ENCODE measurements around the gene EGFR.

- TF ChIP-seq CTCF (conservative IDR thresholded peaks at IDR 0.05; ENCODE audit: low read length) (no peak), EZH2phosphoT487 (IDR thresholded peaks at IDR 0.05; ENCODE audit: borderline replicate concordance) (no peak)
These were observed 61.3 kb downstream of the EGFR start for GRCh38 chr7:55080000-55080623.

Measured in Loucy (cell line).